GM23338 (cell line): ENCODE results near the gene ZDHHC20.

ENCODE experiments used
- EZH2 ChIP-seq: fragments of 200-600 bp; sonication (generic); IDR thresholded peaks from one replicate; pipeline ENCODE4 v1.8.0; 2017; ENCODE audit warnings: antibody characterized with exemption, mild to moderate bottlenecking, low read depth; ENCODE audit not compliant: unreplicated experiment
- EZH2phosphoT487 ChIP-seq: fragments of 200-600 bp; sonication (generic); IDR thresholded peaks from one replicate; pipeline ENCODE4 v1.8.1; 2018; ENCODE audit warnings: antibody characterized with exemption; ENCODE audit not compliant: unreplicated experiment
- NANOG ChIP-seq: IDR thresholded peaks from 2 replicates; pipeline ENCODE4 v1.6.1; 2016; ENCODE audit warnings: antibody characterized with exemption, borderline replicate concordance
- POLR2AphosphoS5 ChIP-seq: IDR thresholded peaks from 2 replicates; pipeline ENCODE4 v1.6.1; 2016; ENCODE audit warnings: antibody characterized with exemption, low read depth
- TF ChIP-seq, protein P1 (sequence below), 2 experiments: fragments of 200-600 bp in 1 of 2; sonication (generic) in 1 of 2; conservative IDR thresholded peaks; 2 replicates each; pipeline versions ENCODE4 v1.5.1 to v1.6.1; 2016 to 2017; ENCODE audit warnings: antibody characterized with exemption in 2 of 2, low read depth in 2 of 2, mild to moderate bottlenecking in 2 of 2, moderate library complexity in 1 of 2
- TF ChIP-seq, protein P2 (sequence below): IDR thresholded peaks from one replicate; pipeline ENCODE4 v1.6.1; 2018; ENCODE audit warnings: antibody characterized with exemption; ENCODE audit not compliant: unreplicated experiment

DNA sequence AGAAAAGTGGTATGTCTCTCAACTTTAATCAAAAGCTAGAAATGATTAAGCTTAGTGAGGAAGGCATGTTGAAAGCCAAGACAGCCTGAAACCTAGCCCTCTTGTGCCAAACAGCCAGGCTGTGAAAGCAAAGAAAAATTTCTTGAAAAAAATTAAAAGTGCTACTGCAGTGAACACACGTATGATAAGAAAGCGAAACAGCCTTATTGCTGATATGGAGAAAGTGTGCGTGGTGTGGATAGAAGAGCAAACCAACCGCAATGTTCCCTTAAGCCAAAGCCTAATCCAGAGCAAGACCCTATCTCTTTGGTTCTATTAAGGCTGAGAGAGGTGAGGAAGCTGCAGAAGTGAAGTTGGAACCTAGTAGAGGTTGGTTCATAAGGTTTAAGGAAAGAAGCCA lies 96.4 kb downstream of the ZDHHC20 start:
- TF ChIP-seq EZH2phosphoT487 (no peak), NANOG (no peak), EZH2 (no peak), POLR2AphosphoS5 (no peak)
- TF ChIP-seq, protein P1, sequence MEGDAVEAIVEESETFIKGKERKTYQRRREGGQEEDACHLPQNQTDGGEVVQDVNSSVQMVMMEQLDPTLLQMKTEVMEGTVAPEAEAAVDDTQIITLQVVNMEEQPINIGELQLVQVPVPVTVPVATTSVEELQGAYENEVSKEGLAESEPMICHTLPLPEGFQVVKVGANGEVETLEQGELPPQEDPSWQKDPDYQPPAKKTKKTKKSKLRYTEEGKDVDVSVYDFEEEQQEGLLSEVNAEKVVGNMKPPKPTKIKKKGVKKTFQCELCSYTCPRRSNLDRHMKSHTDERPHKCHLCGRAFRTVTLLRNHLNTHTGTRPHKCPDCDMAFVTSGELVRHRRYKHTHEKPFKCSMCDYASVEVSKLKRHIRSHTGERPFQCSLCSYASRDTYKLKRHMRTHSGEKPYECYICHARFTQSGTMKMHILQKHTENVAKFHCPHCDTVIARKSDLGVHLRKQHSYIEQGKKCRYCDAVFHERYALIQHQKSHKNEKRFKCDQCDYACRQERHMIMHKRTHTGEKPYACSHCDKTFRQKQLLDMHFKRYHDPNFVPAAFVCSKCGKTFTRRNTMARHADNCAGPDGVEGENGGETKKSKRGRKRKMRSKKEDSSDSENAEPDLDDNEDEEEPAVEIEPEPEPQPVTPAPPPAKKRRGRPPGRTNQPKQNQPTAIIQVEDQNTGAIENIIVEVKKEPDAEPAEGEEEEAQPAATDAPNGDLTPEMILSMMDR (conservative IDR thresholded peaks at IDR 0.05; ENCODE audit: low read depth in 2 of 2), result no peak
- TF ChIP-seq, protein P2, sequence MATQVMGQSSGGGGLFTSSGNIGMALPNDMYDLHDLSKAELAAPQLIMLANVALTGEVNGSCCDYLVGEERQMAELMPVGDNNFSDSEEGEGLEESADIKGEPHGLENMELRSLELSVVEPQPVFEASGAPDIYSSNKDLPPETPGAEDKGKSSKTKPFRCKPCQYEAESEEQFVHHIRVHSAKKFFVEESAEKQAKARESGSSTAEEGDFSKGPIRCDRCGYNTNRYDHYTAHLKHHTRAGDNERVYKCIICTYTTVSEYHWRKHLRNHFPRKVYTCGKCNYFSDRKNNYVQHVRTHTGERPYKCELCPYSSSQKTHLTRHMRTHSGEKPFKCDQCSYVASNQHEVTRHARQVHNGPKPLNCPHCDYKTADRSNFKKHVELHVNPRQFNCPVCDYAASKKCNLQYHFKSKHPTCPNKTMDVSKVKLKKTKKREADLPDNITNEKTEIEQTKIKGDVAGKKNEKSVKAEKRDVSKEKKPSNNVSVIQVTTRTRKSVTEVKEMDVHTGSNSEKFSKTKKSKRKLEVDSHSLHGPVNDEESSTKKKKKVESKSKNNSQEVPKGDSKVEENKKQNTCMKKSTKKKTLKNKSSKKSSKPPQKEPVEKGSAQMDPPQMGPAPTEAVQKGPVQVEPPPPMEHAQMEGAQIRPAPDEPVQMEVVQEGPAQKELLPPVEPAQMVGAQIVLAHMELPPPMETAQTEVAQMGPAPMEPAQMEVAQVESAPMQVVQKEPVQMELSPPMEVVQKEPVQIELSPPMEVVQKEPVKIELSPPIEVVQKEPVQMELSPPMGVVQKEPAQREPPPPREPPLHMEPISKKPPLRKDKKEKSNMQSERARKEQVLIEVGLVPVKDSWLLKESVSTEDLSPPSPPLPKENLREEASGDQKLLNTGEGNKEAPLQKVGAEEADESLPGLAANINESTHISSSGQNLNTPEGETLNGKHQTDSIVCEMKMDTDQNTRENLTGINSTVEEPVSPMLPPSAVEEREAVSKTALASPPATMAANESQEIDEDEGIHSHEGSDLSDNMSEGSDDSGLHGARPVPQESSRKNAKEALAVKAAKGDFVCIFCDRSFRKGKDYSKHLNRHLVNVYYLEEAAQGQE, result no peak
